H1 (cell line): ENCODE measurements around the gene CADM1. TPM values are rescaled to one million over a fixed set of nuclear protein-coding genes. Genes with fewer than 3 reads are reported as not detected.

Experiments used
- CTCF ChIA-PET: fragments of 300-600 bp; sonication (Branson Sonifier 250); formaldehyde crosslinking; loops from one replicate; lab custom pipeline; 2021; ENCODE audit not compliant: partially characterized antibody; lab: Charles Lee
- POLR2A ChIA-PET: fragments of 300-600 bp; sonication (Branson Sonifier 250); formaldehyde crosslinking; loops from one replicate; lab custom pipeline; 2021; ENCODE audit warnings: inconsistent platforms; ENCODE audit not compliant: partially characterized antibody; lab: Charles Lee
- DNase-seq, 2 experiments: peaks; one replicate each; pipeline versions ENCODE4 v3.0.0 to v3.0.0-alpha.2; 2010 to 2022; ENCODE audit warnings: low spot score in 2 of 2, low read depth in 1 of 2, mixed read lengths in 1 of 2
- FAIRE-seq: peaks from 2 replicates; lab custom pipeline; 2011; peaks lifted over from hg19 to GRCh38; lab: Jason Lieb, UNC
- H2AFZ ChIP-seq: 2 replicates; pipeline ENCODE4 v1.8.1; 2012; ENCODE audit warnings: low read length, inconsistent platforms
- H2AK5ac ChIP-seq: 2 replicates; pipeline ENCODE4 v1.6.1; 2013; ENCODE audit warnings: low read depth, low read length
- H2BK120ac ChIP-seq: replicated peaks from 2 replicates; pipeline ENCODE3; 2013; ENCODE audit warnings: low read depth, low read length, inconsistent platforms
- H2BK12ac ChIP-seq: 2 replicates; pipeline ENCODE4 v1.6.1; 2013; ENCODE audit warnings: low read depth, low read length
- H2BK15ac ChIP-seq: 2 replicates; pipeline ENCODE4 v1.6.1; 2013; ENCODE audit warnings: low read length
- H2BK20ac ChIP-seq: 2 replicates; pipeline ENCODE4 v1.6.1; 2013; ENCODE audit warnings: low read length
- H2BK5ac ChIP-seq: 2 replicates; pipeline ENCODE4 v1.6.1; 2013; ENCODE audit warnings: low read depth, low read length
- H3K14ac ChIP-seq: 2 replicates; pipeline ENCODE4 v1.6.1; 2013; ENCODE audit warnings: inconsistent platforms; ENCODE audit not compliant: insufficient read length
- H3K18ac ChIP-seq: 2 replicates; pipeline ENCODE4 v1.6.1; 2013; ENCODE audit warnings: low read length; ENCODE audit errors: extremely low read depth
- H3K23ac ChIP-seq: 2 replicates; pipeline ENCODE4 v1.6.1; 2013; ENCODE audit warnings: inconsistent platforms; ENCODE audit not compliant: insufficient read length
- H3K23me2 ChIP-seq: 2 replicates; pipeline ENCODE4 v1.6.1; 2013; ENCODE audit warnings: low read depth, low read length
- H3K27ac ChIP-seq: 2 replicates; pipeline ENCODE4 v1.6.1; 2011; ENCODE audit warnings: low read depth, low read length, inconsistent platforms
- H3K27me3 ChIP-seq, 4 experiments: replicated peaks in 1 of 4; 1 replicate in 1 of 4; 2 replicates in 3 of 4; pipeline versions ENCODE4 v1.6.1 to v1.8.1; 2011 to 2013; ENCODE audit warnings: low read length in 3 of 4, mild to moderate bottlenecking in 3 of 4, inconsistent platforms in 2 of 4, mixed read lengths in 2 of 4, moderate library complexity in 1 of 4; ENCODE audit not compliant: control insufficient read depth in 3 of 4, insufficient read depth in 3 of 4; ENCODE audit errors: extremely low read depth in 1 of 4
- H3K36me3 ChIP-seq, 4 experiments: 2 replicates each; pipeline versions ENCODE4 v1.6.1 to v1.8.1; 2011 to 2013; ENCODE audit warnings: mild to moderate bottlenecking in 4 of 4, low read length in 3 of 4, moderate library complexity in 2 of 4, control low read depth in 1 of 4, inconsistent platforms in 1 of 4; ENCODE audit not compliant: insufficient read depth in 4 of 4, control insufficient read depth in 2 of 4
- H3K4ac ChIP-seq: replicated peaks from 2 replicates; pipeline ENCODE3; 2013; ENCODE audit warnings: low read length, low read depth, mixed read lengths, inconsistent platforms; ENCODE audit not compliant: insufficient read length
- H3K4me1 ChIP-seq, 4 experiments: replicated peaks in 1 of 4; 1 replicate in 1 of 4; 2 replicates in 3 of 4; pipeline versions ENCODE4 v1.6.1 to v1.8.1; 2011 to 2013; ENCODE audit warnings: low read length in 3 of 4, inconsistent platforms in 2 of 4, mixed read lengths in 1 of 4; ENCODE audit not compliant: insufficient read depth in 4 of 4, control insufficient read depth in 3 of 4
- H3K4me2 ChIP-seq, 2 experiments: 2 replicates each; pipeline versions ENCODE4 v1.6.1 to v1.8.1; 2011 to 2013; ENCODE audit warnings: low read depth in 2 of 2, low read length in 2 of 2, control low read depth in 1 of 2, inconsistent platforms in 1 of 2, mild to moderate bottlenecking in 1 of 2; ENCODE audit not compliant: insufficient read depth in 1 of 2
- H3K4me3 ChIP-seq, 4 experiments: fragments of 200-600, 300-600 bp in 1 of 4; sonication (generic), shearing (Covaris generic), sonication (Bioruptor Twin) in 1 of 4; 2 replicates each; pipeline versions ENCODE4 v1.5.1 to v1.8.1; 2011 to 2016; ENCODE audit warnings: low read length in 4 of 4, low read depth in 3 of 4, control low read depth in 2 of 4, inconsistent platforms in 2 of 4, mild to moderate bottlenecking in 2 of 4, mixed read lengths in 1 of 4, moderate library complexity in 1 of 4; ENCODE audit not compliant: insufficient read depth in 2 of 4; ENCODE audit errors: extremely low read depth in 1 of 4
- H3K56ac ChIP-seq: replicated peaks from 2 replicates; pipeline ENCODE3; 2013; ENCODE audit warnings: low read depth, mild to moderate bottlenecking, mixed read lengths, low read length, inconsistent platforms; ENCODE audit not compliant: insufficient read length
- H3K79me1 ChIP-seq: 2 replicates; pipeline ENCODE4 v1.6.1; 2013; ENCODE audit warnings: low read depth, low read length, control low read depth
- H3K79me2 ChIP-seq, 2 experiments: 2 replicates each; pipeline versions ENCODE4 v1.6.1 to v1.8.1; 2012 to 2013; ENCODE audit warnings: low read length in 2 of 2, mild to moderate bottlenecking in 2 of 2, inconsistent platforms in 1 of 2; ENCODE audit not compliant: insufficient read depth in 2 of 2, control insufficient read depth in 1 of 2
- H3K9ac ChIP-seq, 4 experiments: replicated peaks in 1 of 4; 1 replicate in 1 of 4; 2 replicates in 3 of 4; pipeline versions ENCODE4 v1.6.1 to v1.8.1; 2011 to 2013; ENCODE audit warnings: low read depth in 3 of 4, low read length in 3 of 4, control low read depth in 2 of 4, mild to moderate bottlenecking in 2 of 4, moderate library complexity in 2 of 4, inconsistent platforms in 1 of 4; ENCODE audit errors: extremely low read depth in 1 of 4
- H3K9me3 ChIP-seq, 2 experiments: 2 replicates each; pipeline versions ENCODE4 v1.6.1 to v1.8.1; 2012 to 2013; ENCODE audit warnings: mild to moderate bottlenecking in 2 of 2, moderate library complexity in 2 of 2, control low read depth in 1 of 2, inconsistent platforms in 1 of 2, low read depth in 1 of 2, low read length in 1 of 2, mixed read lengths in 1 of 2; ENCODE audit not compliant: insufficient read depth in 2 of 2
- H4K20me1 ChIP-seq, 2 experiments: replicated peaks in 1 of 2; 2 replicates each; pipeline versions ENCODE3 to v1.8.1; 2011 to 2013; ENCODE audit warnings: inconsistent platforms in 2 of 2, low read length in 2 of 2, mild to moderate bottlenecking in 1 of 2; ENCODE audit not compliant: insufficient read depth in 2 of 2, control insufficient read depth in 1 of 2
- H4K5ac ChIP-seq: 2 replicates; pipeline ENCODE4 v1.6.1; 2013; ENCODE audit warnings: low read length, low read depth, mixed read lengths, inconsistent platforms; ENCODE audit not compliant: insufficient read length
- H4K8ac ChIP-seq: 2 replicates; pipeline ENCODE4 v1.8.0; 2013; ENCODE audit warnings: mild to moderate bottlenecking, moderate library complexity, low read length, inconsistent platforms; ENCODE audit not compliant: insufficient read depth; ENCODE audit errors: extremely low read depth
- H4K91ac ChIP-seq: replicated peaks from 2 replicates; pipeline ENCODE3; 2013; ENCODE audit warnings: low read length, mixed read lengths, inconsistent platforms; ENCODE audit not compliant: insufficient read length
- ASH2L ChIP-seq: fragments of 200-600, 300-600 bp; sonication (generic); IDR thresholded peaks from one replicate; pipeline ENCODE4 v1.7.1; 2017; ENCODE audit warnings: low read length
- BACH1 ChIP-seq: IDR thresholded peaks from 2 replicates; pipeline ENCODE4 v1.6.1; 2012; ENCODE audit warnings: low read length, improper control_type of control experiment
- BRCA1 ChIP-seq: IDR thresholded peaks from 2 replicates; pipeline ENCODE4 v1.6.1; 2012; ENCODE audit warnings: low read depth, low read length, improper control_type of control experiment
- CBX5 ChIP-seq: fragments of 300-800, 300-1000 bp; sonication (generic); IDR thresholded peaks from 2 replicates; pipeline ENCODE4 v1.7.1; 2016; ENCODE audit warnings: antibody characterized with exemption, low read length, low read depth
- CBX8 ChIP-seq: fragments of 300-800, 300-1000 bp; sonication (generic); IDR thresholded peaks from 2 replicates; pipeline ENCODE4 v1.7.1; 2016; ENCODE audit warnings: low read depth, low read length, borderline replicate concordance
- CHD2 ChIP-seq: IDR thresholded peaks from 2 replicates; pipeline ENCODE4 v1.6.1; 2012; ENCODE audit warnings: low read length, improper control_type of control experiment
- E2F6 ChIP-seq: IDR thresholded peaks from 2 replicates; pipeline ENCODE4 v1.6.1; 2012; ENCODE audit warnings: inconsistent platforms
- EZH2 ChIP-seq: fragments of 200-600 bp; sonication (generic); IDR thresholded peaks from 2 replicates; pipeline ENCODE4 v1.7.1; 2012; ENCODE audit warnings: low read depth, mild to moderate bottlenecking, moderate library complexity, low read length, inconsistent platforms; ENCODE audit not compliant: severe bottlenecking
- GTF2F1 ChIP-seq: IDR thresholded peaks from 2 replicates; pipeline ENCODE4 v1.6.1; 2012; ENCODE audit warnings: low read depth, low read length, improper control_type of control experiment, borderline replicate concordance
- KDM4A ChIP-seq: IDR thresholded peaks from one replicate; pipeline ENCODE4 v1.7.1; 2012; ENCODE audit warnings: low read depth, mild to moderate bottlenecking, moderate library complexity, low read length, inconsistent platforms; ENCODE audit not compliant: severe bottlenecking
- MAX ChIP-seq: IDR thresholded peaks from 2 replicates; pipeline ENCODE4 v1.6.1; 2012; ENCODE audit warnings: inconsistent platforms
- NRF1 ChIP-seq: IDR thresholded peaks from 2 replicates; pipeline ENCODE4 v1.6.1; 2011; ENCODE audit warnings: mild to moderate bottlenecking, low read depth, low read length, improper control_type of control experiment
- SIRT6 ChIP-seq: IDR thresholded peaks from one replicate; pipeline ENCODE4 v1.7.1; 2012; ENCODE audit warnings: low read length, inconsistent platforms
- SIX5 ChIP-seq: IDR thresholded peaks from 2 replicates; pipeline ENCODE4 v1.6.1; 2011; ENCODE audit warnings: mild to moderate bottlenecking, low read depth, low read length
- SRF ChIP-seq: IDR thresholded peaks from 2 replicates; pipeline ENCODE4 v1.6.1; 2011; ENCODE audit warnings: mild to moderate bottlenecking, low read depth, low read length, moderate library complexity
- WGBS, 2 experiments: shearing (Covaris generic) in 1 of 2; methylation state at CpG; one replicate each; pipeline versions ENCODE4 v1.1.6 to v1.1.7; 2013 to 2015; ENCODE audit warnings: low lambda C conversion rate in 2 of 2, mixed read lengths in 2 of 2, inconsistent platforms in 1 of 2, low coverage in 1 of 2, missing lambda C conversion rate in 1 of 2; ENCODE audit not compliant: insufficient replicate concordance in 2 of 2, insufficient coverage in 1 of 2, insufficient read length in 1 of 2; ENCODE audit errors: extremely low coverage in 1 of 2, missing lambda C conversion rate in 1 of 2; 5-methylcytosine and 5-hydroxymethylcytosine counted together
- polyA plus RNA-seq, 7 experiments: library from polyadenylated mRNA; depleted of rRNA in 3 of 7; stranded (reverse) in 5 of 7; unstranded in 2 of 7; fragments of >200 nt in 5 of 7; fragments of 200-250 nt in 2 of 7; gene quantifications; 1 replicate in 5 of 7; 2 replicates in 1 of 7; 4 replicates in 1 of 7; pipeline versions ENCODE4 v1.2.1 to v1.2.3, GENCODE V29; 2011 to 2013; ENCODE audit warnings: missing spikeins in 2 of 7, mixed read lengths in 2 of 7
- total RNA-seq: library from RNA; stranded (reverse); fragmentation: NEBNext Ultra II Directional; extraction: Animal tissue kit (Norgen Biotek cat#: 25700); gene quantifications from 2 replicates; pipeline ENCODE4 v1.2.1, GENCODE V29; 2021

Gene CADM1
- total and polyA plus RNA-seq, 2 of the 8 experiments (the other 6 are each of a cell fraction or from before 2014, with no cell fraction given), result 8.3 to 25.3 TPM

- POLR2A ChIA-PET, result no interaction called here
- no peaks in the 10 kb centered on the region for H4K20me1 ChIP-seq
- TF ChIP-seq CHD2 (no peak), NRF1 (no peak), SRF (no peak), EZH2 (no peak), CBX5 (no peak), GTF2F1 (no peak), CBX8 (no peak), BACH1 (no peak), E2F6 (no peak), SIX5 (no peak), BRCA1 (no peak), MAX (no peak), SIRT6 (no peak), KDM4A (no peak), ASH2L (no peak)
Observed at GRCh38 chr11:115418626-115419025, 85.6 kb downstream of the CADM1 start.

More at GRCh38 chr11:115418626-115419025, 85.6 kb downstream of the CADM1 start:
- Histone ChIP-seq H2AFZ (no peak overlapping the region), H3K9me3 (no peaks in the 10 kb centered on the region), H3K79me1 (no peaks in the 10 kb centered on the region), H3K4me3 (no peak overlapping the region), H4K91ac (no peak overlapping the region), H2AK5ac (no peak overlapping the region), H3K23ac (no peak overlapping the region), H3K27me3 (no peaks in the 10 kb centered on the region), H3K79me2 (no peaks in the 10 kb centered on the region), H3K27ac (no peak overlapping the region), H2BK120ac (no peak overlapping the region), H4K8ac (no peak overlapping the region), H2BK15ac (no peak overlapping the region), H3K36me3 (no peaks in the 10 kb centered on the region), H3K4me1 (peaks cover 0 to 9% (median 5%) of the 10 kb centered on the region in 4 experiments; a peak in 3 of 7 replicates), H2BK20ac (no peak overlapping the region), H4K5ac (no peak overlapping the region), H3K18ac (no peak overlapping the region), H3K4me2 (no peak overlapping the region), H3K4ac (no peak overlapping the region), H3K9ac (no peak overlapping the region), H3K56ac (no peak overlapping the region), H2BK5ac (no peak overlapping the region), H3K14ac (no peak overlapping the region), H2BK12ac (no peak overlapping the region), H3K23me2 (no peaks in the 10 kb centered on the region)
- 75% methylated on average over 1 of the region's 1 CpG; no CpG with 5 or more reads in 1 of the 2 experiments for WGBS, 2 experiments
- CTCF ChIA-PET, result no interaction called here
- DNase-seq (no peak), FAIRE-seq (no peak)
